ENCODE results near the gene EMC10. TPM values are rescaled to one million over a fixed set of nuclear protein-coding genes. Genes with fewer than 3 reads are reported as not detected.
"Not testable (repeated sequence)": the region's sequence is repeated elsewhere in the genome, so short reads cannot be mapped to it uniquely, and the experiment has no call there.

EMC10 gene
- polyA plus RNA-seq, 3 donors = 91.1 to 172 (median 141) TPM

- no peak for DNase-seq (ENCODE audit: extremely low read depth in 1 of 11, low read depth in 9 of 11, low spot score in 4 of 11)
Measured at GRCh38 chr19:50517704-50518075, 41.4 kb downstream of the EMC10 start.

DNA sequence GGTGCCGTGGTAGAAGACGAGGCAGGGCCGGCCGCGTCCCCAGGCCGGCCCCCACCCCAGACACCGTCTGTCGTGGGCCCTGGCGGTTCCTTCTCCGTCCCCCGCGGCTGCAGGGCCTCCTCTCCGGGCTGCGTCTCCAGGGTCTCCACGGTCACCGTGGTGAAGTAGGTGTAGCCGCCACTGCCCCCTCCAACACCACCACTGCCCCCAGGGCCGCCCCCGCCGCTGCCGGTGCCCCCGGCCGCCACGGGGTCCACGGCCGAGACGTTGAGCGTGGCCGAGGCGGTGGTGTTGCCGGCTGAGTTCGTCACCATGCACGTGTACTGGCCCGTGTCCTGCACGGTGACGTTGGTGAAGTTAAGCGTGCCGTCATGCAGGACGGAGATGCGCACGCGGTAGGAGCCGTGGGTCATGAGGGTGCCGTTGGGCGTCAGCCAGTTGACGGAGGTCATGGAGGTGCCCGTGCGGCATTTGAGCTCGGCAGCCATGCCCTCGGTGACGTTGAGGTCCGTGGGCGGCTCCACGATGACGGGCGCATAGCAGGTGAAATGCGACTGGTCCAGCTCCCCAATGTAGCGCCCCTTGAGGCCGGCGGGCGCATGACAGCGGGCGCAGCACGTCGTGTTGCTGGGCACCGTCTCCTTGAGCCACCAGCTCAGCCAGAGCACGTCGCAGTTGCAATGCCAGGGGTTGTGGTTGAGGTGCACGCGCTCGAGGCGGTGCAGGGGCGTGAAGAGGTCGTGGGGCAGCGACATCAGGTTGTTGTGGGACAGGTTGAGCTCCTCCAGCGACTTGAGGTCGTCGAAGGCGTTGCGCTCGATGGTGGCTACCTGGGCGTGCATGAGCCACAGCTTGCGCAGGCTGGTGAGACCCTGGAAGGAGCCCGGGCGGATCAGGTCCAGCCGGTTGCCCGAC is 42.0 kb downstream of the EMC10 start:
- DNase-seq (ENCODE audit: extremely low read depth in 1 of 11, low read depth in 9 of 11, low spot score in 4 of 11) = no peak

GRCh38 chr19:50519006-50519575 is 42.8 kb downstream of the EMC10 start:
- DNase-seq (ENCODE audit: extremely low read depth in 1 of 11, low read depth in 9 of 11, low spot score in 4 of 11) = no peak

GRCh38 chr19:50520822-50521465 is 44.6 kb downstream of the EMC10 start:
- no peak for DNase-seq (ENCODE audit: extremely low read depth in 1 of 11, low read depth in 9 of 11, low spot score in 4 of 11)

GRCh38 chr19:50522881-50523280 is 46.6 kb downstream of the EMC10 start:
- no peak for DNase-seq (ENCODE audit: extremely low read depth in 1 of 11, low read depth in 9 of 11, low spot score in 4 of 11)

DNA sequence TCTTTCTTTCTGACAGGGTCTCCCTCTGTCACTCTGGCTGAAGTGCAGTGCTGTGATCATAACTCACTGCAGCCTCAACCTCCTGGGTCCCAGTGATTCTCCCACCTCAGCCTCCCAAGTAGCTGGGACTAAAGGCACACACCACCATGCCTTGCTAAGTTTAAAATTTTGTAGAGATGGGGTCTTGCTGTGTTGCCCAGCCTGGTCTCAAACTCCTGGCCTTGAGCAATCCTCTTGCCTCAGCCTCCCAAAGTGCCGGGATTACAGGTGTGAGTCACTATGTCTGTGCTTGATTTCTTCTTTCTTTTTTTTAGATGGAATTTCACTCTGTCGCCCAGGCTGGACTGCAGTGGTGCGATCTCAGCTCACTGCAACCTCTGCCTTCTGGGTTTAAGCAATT is 51.7 kb downstream of the EMC10 start:
- not testable (repeated sequence) for DNase-seq (ENCODE audit: extremely low read depth in 1 of 11, low read depth in 9 of 11, low spot score in 4 of 11)

DNA sequence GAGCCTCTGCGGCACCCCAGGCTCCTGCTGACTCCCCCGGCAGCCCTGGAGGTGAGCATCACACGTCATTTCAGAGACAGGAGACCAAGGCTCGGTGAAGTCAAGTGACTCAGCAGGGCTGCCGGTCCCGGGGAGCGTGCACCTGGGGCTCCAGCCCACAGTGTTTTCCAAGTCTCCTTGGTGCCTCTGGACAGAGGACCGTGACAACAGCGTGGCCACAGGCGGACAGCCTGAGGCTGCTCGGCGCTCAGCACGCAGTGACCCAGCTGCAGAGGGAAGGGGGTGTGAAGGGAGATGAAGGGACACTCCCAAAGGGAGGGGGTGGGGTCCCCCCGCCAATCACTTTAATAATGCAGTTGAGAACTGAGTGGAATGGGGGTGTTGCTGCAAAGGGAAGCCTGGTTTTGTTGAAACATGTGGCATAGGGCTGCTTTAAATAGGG is 54.9 kb downstream of the EMC10 start:
- no peak for DNase-seq (ENCODE audit: extremely low read depth in 1 of 11, low read depth in 9 of 11, low spot score in 4 of 11)

DNA sequence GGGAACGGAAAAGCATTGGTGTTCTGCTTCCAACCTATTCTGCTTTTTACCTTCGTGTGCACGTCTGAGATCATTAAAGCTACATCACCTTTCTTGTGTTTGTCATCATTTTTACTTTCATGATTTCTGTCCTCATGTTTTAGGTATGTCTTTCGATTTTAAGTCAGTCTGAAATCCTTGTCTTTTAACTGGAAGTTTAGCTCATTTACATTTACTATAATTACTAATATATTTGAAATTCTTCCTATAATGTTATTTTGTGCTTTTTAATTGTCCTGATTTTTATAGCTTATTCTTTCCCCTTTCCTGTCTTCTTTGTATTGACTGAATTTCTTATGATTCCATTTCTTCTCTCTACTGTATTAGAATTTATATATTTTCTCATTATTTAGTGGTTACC is 56.6 kb downstream of the EMC10 start:
- DNase-seq (ENCODE audit: extremely low read depth in 1 of 11, low read depth in 9 of 11, low spot score in 4 of 11) = no peak

DNA sequence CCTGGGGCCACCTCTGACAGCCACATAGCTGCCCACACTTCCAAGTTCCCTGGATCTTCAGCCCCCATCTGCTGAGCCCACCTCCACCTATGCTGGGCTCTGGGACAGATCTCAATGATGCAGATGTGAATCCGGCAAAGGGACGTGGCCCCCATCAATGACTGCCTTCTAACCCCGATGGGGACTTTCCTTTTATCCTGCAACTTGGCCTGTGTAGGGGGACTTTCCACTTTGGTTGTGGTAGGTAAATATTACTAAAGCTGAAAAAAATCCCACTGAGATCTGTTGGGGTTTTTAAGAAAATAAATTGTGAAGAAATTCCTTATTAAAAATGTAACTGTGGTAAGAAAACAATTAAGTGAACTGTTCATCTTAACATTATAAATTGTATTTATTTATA is 58.2 kb downstream of the EMC10 start:
- DNase-seq (ENCODE audit: extremely low read depth in 1 of 11, low read depth in 9 of 11, low spot score in 4 of 11) = no peak

GRCh38 chr19:50535672-50536187 is 59.4 kb downstream of the EMC10 start:
- no peak for DNase-seq (ENCODE audit: extremely low read depth in 1 of 11, low read depth in 9 of 11, low spot score in 4 of 11)

GRCh38 chr19:50536662-50537305 is 60.5 kb downstream of the EMC10 start:
- DNase-seq (ENCODE audit: extremely low read depth in 1 of 11, low read depth in 9 of 11, low spot score in 4 of 11) = no peak

DNA sequence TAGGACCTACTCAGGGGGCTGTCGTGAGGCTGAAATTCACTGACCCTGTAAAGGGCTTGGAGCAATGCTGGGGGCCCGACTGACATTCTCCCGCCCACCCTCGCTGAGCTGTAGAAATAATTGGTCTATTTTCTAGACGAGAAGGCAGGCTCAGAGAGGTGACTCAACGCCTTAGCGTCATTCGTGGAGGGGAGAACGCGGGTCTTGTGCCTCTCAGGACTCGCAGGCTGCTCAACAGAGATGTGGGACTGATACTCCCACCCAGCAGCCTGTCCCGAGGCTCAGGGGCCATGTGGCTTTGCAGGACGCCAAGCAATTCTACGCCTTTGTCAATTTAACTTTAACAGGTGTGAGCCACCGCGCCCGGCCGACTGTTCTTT is 61.0 kb downstream of the EMC10 start:
- no peak for DNase-seq (ENCODE audit: extremely low read depth in 1 of 11, low read depth in 9 of 11, low spot score in 4 of 11)

- peak in 7 of 11 donors; percentile 45 to 74 (median 57) for DNase-seq (ENCODE audit: extremely low read depth in 1 of 11, low read depth in 9 of 11, low spot score in 4 of 11)
Measured at GRCh38 chr19:50537769-50538230, 61.5 kb downstream of the EMC10 start.

Other genes with a start within 250 kb of the EMC10 start
- 10 to 100 TPM; 35.0 to 71.8 (median 41.6) TPM for gene KCNC3, start 147.1 kb upstream of the EMC10 start, polyA plus RNA-seq (ENCODE audit: insufficient read length in 3 of 3)
- gene NAPSA, start 110.9 kb upstream of the EMC10 start, polyA plus RNA-seq (ENCODE audit: insufficient read length in 3 of 3) = 10 to 100 TPM in 1 of 3 donors, 1 to 10 TPM in 2; 9.3 to 15.3 (median 9.8) TPM
- gene NR1H2, start 100.0 kb upstream of the EMC10 start, polyA plus RNA-seq (ENCODE audit: insufficient read length in 3 of 3) = 10 to 100 TPM; 25.0 to 43.5 (median 38.5) TPM
- 10 to 100 TPM; 24.1 to 36.6 (median 33.2) TPM for gene POLD1, start 92.2 kb upstream of the EMC10 start, polyA plus RNA-seq (ENCODE audit: insufficient read length in 3 of 3)
- 1 to 10 TPM in 1 of 3 donors, under 1 TPM in 2; 0.97 to 1.4 (median 0.99) TPM for gene SPIB, start 57.6 kb upstream of the EMC10 start, polyA plus RNA-seq (ENCODE audit: insufficient read length in 3 of 3)
- 1 to 10 TPM in 1 of 3 donors, under 1 TPM in 2; 0.61 to 1.2 (median 0.89) TPM for gene MYBPC2, start 43.6 kb upstream of the EMC10 start, polyA plus RNA-seq (ENCODE audit: insufficient read length in 3 of 3)
- 10 to 100 TPM in 1 of 3 donors, 1 to 10 TPM in 2; 6.9 to 10.6 (median 9.8) TPM for gene GARIN5A, start 341 bp downstream of the EMC10 start, polyA plus RNA-seq (ENCODE audit: insufficient read length in 3 of 3)
- gene JOSD2, start 34.7 kb downstream of the EMC10 start, polyA plus RNA-seq (ENCODE audit: insufficient read length in 3 of 3) = 10 to 100 TPM in 2 of 3 donors, 1 to 10 TPM in 1; 7.1 to 16.9 (median 13.8) TPM
- gene ASPDH, start 37.4 kb downstream of the EMC10 start, polyA plus RNA-seq (ENCODE audit: insufficient read length in 3 of 3) = 10 to 100 TPM in 2 of 3 donors, 1 to 10 TPM in 1; 7.0 to 13.2 (median 12.4) TPM
- gene LRRC4B, start 91.9 kb downstream of the EMC10 start, polyA plus RNA-seq (ENCODE audit: insufficient read length in 3 of 3) = 10 to 100 TPM; 13.8 to 26.0 (median 21.8) TPM
- gene SYT3, start 163.4 kb downstream of the EMC10 start, polyA plus RNA-seq (ENCODE audit: insufficient read length in 3 of 3) = 1 to 10 TPM in 1 of 3 donors, under 1 TPM in 2; 0.37 to 1.5 (median 0.57) TPM
- 1 to 10 TPM; 1.4 to 5.1 (median 2.3) TPM for gene C19orf81, start 172.9 kb downstream of the EMC10 start, polyA plus RNA-seq (ENCODE audit: insufficient read length in 3 of 3)
- 1 to 10 TPM; 4.5 to 5.6 (median 5.5) TPM for gene SHANK1, start 243.3 kb downstream of the EMC10 start, polyA plus RNA-seq (ENCODE audit: insufficient read length in 3 of 3)
- 10 to 100 TPM; 18.5 to 37.9 (median 37.6) TPM for gene CLEC11A, start 246.9 kb downstream of the EMC10 start, polyA plus RNA-seq (ENCODE audit: insufficient read length in 3 of 3)

Measured in renal cortex interstitium (tissue), 11 donors.